Islet precursor cell (in vitro differentiated cells): Measurements from ENCODE around the gene POGK.

ENCODE experiments used
- DNase-seq: peaks from one replicate; pipeline ENCODE4 v3.0.0-alpha.2; 2018

The POGK gene

DNA sequence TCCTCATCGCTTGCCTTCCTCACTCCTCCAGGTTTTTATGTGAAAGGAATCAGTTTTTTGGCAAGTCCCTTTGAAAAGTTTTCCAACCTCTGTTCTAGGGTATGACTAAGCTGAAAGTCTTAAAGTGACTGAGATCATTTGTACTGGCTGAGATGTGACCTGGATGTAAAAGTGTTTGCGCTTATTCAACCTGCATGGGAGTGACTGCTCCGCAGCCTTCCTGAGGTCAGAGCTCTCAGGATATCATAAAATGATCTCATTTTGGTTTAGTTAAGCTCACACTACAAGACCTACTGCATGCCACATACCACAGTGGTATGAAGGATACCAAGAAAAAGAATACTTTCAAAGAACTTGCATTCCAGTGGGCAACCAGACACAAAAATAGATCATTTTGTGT lies 66.6 kb downstream of the POGK start:
- DNase-seq, result no peak
